ENCODE measurements around the gene RGS7BP. TPM values are rescaled to one million over a fixed set of nuclear protein-coding genes. Genes with fewer than 3 reads are reported as not detected.

The RGS7BP gene
- total RNA-seq, 1 experiment from 2014 or later = not detected

GRCh38 chr5:64509828-64510227 is 4.0 kb downstream of the RGS7BP start:
- ChIA-PET CTCF (no interaction called here), RAD21 (ENCODE audit: low non-redundant PET in 1 of 2, low total read pairs in 2 of 2, uncharacterized antibody in 2 of 2, unreplicated experiment in 2 of 2) (no interaction called here), POLR2A (no interaction called here)
- H2AFZ ChIP-seq (ENCODE audit: low read depth, low read length, poor library complexity, severe bottlenecking) = no peak overlapping the region
- H4K20me1 ChIP-seq (ENCODE audit: insufficient read depth) = no peaks in the 10 kb centered on the region
- H3K4me1 ChIP-seq (ENCODE audit: control insufficient read depth in 1 of 2, insufficient read depth in 2 of 2, low read length in 2 of 2) = no peaks in the 10 kb centered on the region
- H3K27ac ChIP-seq (ENCODE audit: low read depth, low read length) = no peak overlapping the region
- no peak overlapping the region for H3K9ac ChIP-seq (ENCODE audit: low read length)
- H3K79me2 ChIP-seq (ENCODE audit: insufficient read depth, low read length) = no peaks in the 10 kb centered on the region
- no peak overlapping the region for H3K4me3 ChIP-seq (replicated peaks in 1 of 2; ENCODE audit: low read depth in 1 of 2, low read length in 2 of 2)
- H3K9me2 ChIP-seq (ENCODE audit: insufficient read depth) = no peaks in the 10 kb centered on the region
- intact Hi-C loops (cut with micrococcal nuclease) = no loop called here
- BruUV-seq (replicated peaks) = no TSS peak
- DNase-seq (ENCODE audit: low read depth, low spot score) (no peak), ATAC-seq (no peak)
- H3K4me2 ChIP-seq (ENCODE audit: low read length) = no peak overlapping the region
- TF ChIP-seq ELF1 (IDR thresholded peaks at IDR 0.05; ENCODE audit: borderline replicate concordance, low read depth) = no peak
- no peak for TF ChIP-seq REST (IDR thresholded peaks at IDR 0.05; ENCODE audit: low read depth)
- TF ChIP-seq CBX3 (IDR thresholded peaks at IDR 0.05; ENCODE audit: low read depth) = no peak
- TF ChIP-seq CEBPB (IDR thresholded peaks at IDR 0.05; ENCODE audit: low read depth) = no peak
- no peak for TF ChIP-seq JUND (IDR thresholded peaks at IDR 0.05)
- TF ChIP-seq ATF3 (IDR thresholded peaks at IDR 0.05) = no peak
- no peak for TF ChIP-seq EGR1 (IDR thresholded peaks at IDR 0.05; ENCODE audit: low read depth)
- TF ChIP-seq ZNF274 (IDR thresholded peaks at IDR 0.05; ENCODE audit: low read depth, low read length) = no peak
- no peak for TF ChIP-seq FOSL1 (IDR thresholded peaks at IDR 0.05; ENCODE audit: low read depth)
- TF ChIP-seq POLR2AphosphoS5 (IDR thresholded peaks at IDR 0.05; ENCODE audit: low read depth, low read length) = no peak
- no peak for TF ChIP-seq YY1 (IDR thresholded peaks at IDR 0.05; ENCODE audit: extremely low read depth, insufficient replicate concordance, low read depth, low read length)
- TF ChIP-seq POLR2A (IDR thresholded peaks at IDR 0.05; ENCODE audit: borderline replicate concordance, extremely low read depth, insufficient read depth, insufficient read length) = no peak
- no peak for TF ChIP-seq ZFX (IDR thresholded peaks at IDR 0.05)
- peaks cover 4% of the 10 kb centered on the region; the same call in 1 of the 2 replicates for H3K27me3 ChIP-seq (ENCODE audit: insufficient read depth, low read length)
- no peaks in the 10 kb centered on the region for H3K36me3 ChIP-seq (ENCODE audit: control insufficient read depth in 1 of 2, insufficient read depth in 2 of 2, low read length in 2 of 2)
- H3K9me3 ChIP-seq (ENCODE audit: control insufficient read depth in 1 of 2, insufficient read depth in 1 of 2, low read depth in 1 of 2, low read length in 2 of 2) = no peaks in the 10 kb centered on the region
